Nephron progenitor cell (in vitro differentiated cells): Measurements from ENCODE around the gene WDFY2.
A peak's percentile ranks its signal among the peaks of the same experiment; 100 is the strongest.

ENCODE experiments used
- DNase-seq: peaks from one replicate; pipeline ENCODE4 v3.0.0; 2021
- H3K27ac Mint-ChIP-seq: 2 replicates; pipeline ENCODE4 v1.8.0; 2021; ENCODE audit warnings: mild to moderate bottlenecking, moderate library complexity, mixed read lengths
- H3K27me3 Mint-ChIP-seq: 2 replicates; pipeline ENCODE4 v1.8.0; 2021; ENCODE audit warnings: mild to moderate bottlenecking, low read depth, mixed read lengths; ENCODE audit not compliant: poor library complexity
- H3K36me3 Mint-ChIP-seq: 2 replicates; pipeline ENCODE4 v1.8.0; 2021; ENCODE audit warnings: low read depth, mixed read lengths
- H3K4me1 Mint-ChIP-seq: 2 replicates; pipeline ENCODE4 v1.8.0; 2021; ENCODE audit warnings: mixed read lengths
- H3K4me3 Mint-ChIP-seq: 2 replicates; pipeline ENCODE4 v1.8.0; 2021; ENCODE audit warnings: mild to moderate bottlenecking, moderate library complexity, mixed read lengths
- H3K9me3 Mint-ChIP-seq: 2 replicates; pipeline ENCODE4 v1.8.0; 2021; ENCODE audit warnings: mild to moderate bottlenecking, moderate library complexity, mixed read lengths
- CTCF ChIP-seq: fragments of 200-600 bp; sonication (generic); IDR thresholded peaks from 2 replicates; pipeline ENCODE4 v1.5.0; 2021; ENCODE audit warnings: antibody characterized with exemption

The WDFY2 gene

GRCh38 chr13:51783428-51784094 is 199.3 kb downstream of the WDFY2 start:
- no peak for TF ChIP-seq CTCF
- Mint-ChIP-seq H3K27ac (no peak overlapping the region), H3K36me3 (no peaks in the 10 kb centered on the region), H3K27me3 (peaks cover 10% of the 10 kb centered on the region), H3K4me1 (peaks cover 10% of the 10 kb centered on the region), H3K9me3 (no peaks in the 10 kb centered on the region), H3K4me3 (no peak overlapping the region)
- no peak for DNase-seq

GRCh38 chr13:51784097-51784496 is 199.8 kb downstream of the WDFY2 start:
- H3K36me3 Mint-ChIP-seq = no peaks in the 10 kb centered on the region
- no peaks in the 10 kb centered on the region for H3K9me3 Mint-ChIP-seq
- no peak overlapping the region for H3K4me3 Mint-ChIP-seq

GRCh38 chr13:51785712-51786424 is 201.6 kb downstream of the WDFY2 start:
- Mint-ChIP-seq H3K9me3 (no peaks in the 10 kb centered on the region), H3K4me1 (peaks cover 10% of the 10 kb centered on the region), H3K36me3 (no peaks in the 10 kb centered on the region), H3K27ac (no peak overlapping the region), H3K4me3 (no peak overlapping the region), H3K27me3 (peaks cover 13% of the 10 kb centered on the region)
- DNase-seq = no peak
- TF ChIP-seq CTCF = no peak

More at GRCh38 chr13:51784097-51784496, 199.8 kb downstream of the WDFY2 start:
- H3K4me1 Mint-ChIP-seq = peaks cover 10% of the 10 kb centered on the region
- H3K27me3 Mint-ChIP-seq = peaks cover 10% of the 10 kb centered on the region
- no peak for DNase-seq
- TF ChIP-seq CTCF = no peak
- H3K27ac Mint-ChIP-seq = peak overlapping the region; percentile 40

GRCh38 chr13:51786425-51787265 is 202.4 kb downstream of the WDFY2 start:
- Mint-ChIP-seq H3K27ac (peak overlapping the region; percentile 27), H3K9me3 (no peaks in the 10 kb centered on the region), H3K36me3 (no peaks in the 10 kb centered on the region), H3K4me1 (peaks cover 10% of the 10 kb centered on the region), H3K4me3 (no peak overlapping the region), H3K27me3 (peaks cover 13% of the 10 kb centered on the region)
- no peak for TF ChIP-seq CTCF
- no peak for DNase-seq

- Mint-ChIP-seq H3K27me3 (peaks cover 6% of the 10 kb centered on the region), H3K36me3 (peaks cover 7% of the 10 kb centered on the region), H3K9me3 (no peaks in the 10 kb centered on the region), H3K4me3 (no peak overlapping the region), H3K27ac (peak overlapping the region; percentile 14), H3K4me1 (peaks cover 17% of the 10 kb centered on the region)
- no peak for TF ChIP-seq CTCF
- no peak for DNase-seq
Observed at GRCh38 chr13:51793570-51794271, 209.5 kb downstream of the WDFY2 start.
